ENCODE results near the gene MCF2L2.

GRCh38 chr3:183299976-183300375, 128.4 kb downstream of the MCF2L2 start:
- no peak for TF ChIP-seq CTCF (conservative IDR thresholded peaks at IDR 0.05 in 1 of 2, IDR thresholded peaks at IDR 0.05 in 1 of 2; ENCODE audit: extremely low read depth in 1 of 2, insufficient read depth in 1 of 2, low read depth in 1 of 2, low read length in 2 of 2)
- TF ChIP-seq EZH2 (IDR thresholded peaks at IDR 0.05; ENCODE audit: borderline replicate concordance, low read length) = no peak
